AG09309 (cell line): ENCODE data around the gene ATXN10.

Experiments used
- DNase-seq: peaks from one replicate; pipeline ENCODE4 v3.0.0-alpha.2; 2010; ENCODE audit warnings: low read depth
- H3K4me3 ChIP-seq: 2 replicates; pipeline ENCODE4 v1.5.1; 2011; ENCODE audit warnings: mild to moderate bottlenecking, low read depth, low read length, moderate library complexity; ENCODE audit not compliant: control insufficient read depth
- TF ChIP-seq, protein P1 (sequence below): IDR thresholded peaks from 2 replicates; pipeline ENCODE4 v1.5.1; 2011; ENCODE audit warnings: mild to moderate bottlenecking, low read depth, low read length, inconsistent platforms; ENCODE audit not compliant: insufficient read depth, control insufficient read depth; ENCODE audit errors: missing control alignments

ATXN10 gene

GRCh38 chr22:45784357-45785277, 113.0 kb downstream of the ATXN10 start:
- TF ChIP-seq, protein P1, sequence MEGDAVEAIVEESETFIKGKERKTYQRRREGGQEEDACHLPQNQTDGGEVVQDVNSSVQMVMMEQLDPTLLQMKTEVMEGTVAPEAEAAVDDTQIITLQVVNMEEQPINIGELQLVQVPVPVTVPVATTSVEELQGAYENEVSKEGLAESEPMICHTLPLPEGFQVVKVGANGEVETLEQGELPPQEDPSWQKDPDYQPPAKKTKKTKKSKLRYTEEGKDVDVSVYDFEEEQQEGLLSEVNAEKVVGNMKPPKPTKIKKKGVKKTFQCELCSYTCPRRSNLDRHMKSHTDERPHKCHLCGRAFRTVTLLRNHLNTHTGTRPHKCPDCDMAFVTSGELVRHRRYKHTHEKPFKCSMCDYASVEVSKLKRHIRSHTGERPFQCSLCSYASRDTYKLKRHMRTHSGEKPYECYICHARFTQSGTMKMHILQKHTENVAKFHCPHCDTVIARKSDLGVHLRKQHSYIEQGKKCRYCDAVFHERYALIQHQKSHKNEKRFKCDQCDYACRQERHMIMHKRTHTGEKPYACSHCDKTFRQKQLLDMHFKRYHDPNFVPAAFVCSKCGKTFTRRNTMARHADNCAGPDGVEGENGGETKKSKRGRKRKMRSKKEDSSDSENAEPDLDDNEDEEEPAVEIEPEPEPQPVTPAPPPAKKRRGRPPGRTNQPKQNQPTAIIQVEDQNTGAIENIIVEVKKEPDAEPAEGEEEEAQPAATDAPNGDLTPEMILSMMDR: no peak
- H3K4me3 ChIP-seq: no peak overlapping the region
- no peak for DNase-seq

GRCh38 chr22:45785458-45785857, 113.8 kb downstream of the ATXN10 start:
- no peak overlapping the region for H3K4me3 ChIP-seq

DNA sequence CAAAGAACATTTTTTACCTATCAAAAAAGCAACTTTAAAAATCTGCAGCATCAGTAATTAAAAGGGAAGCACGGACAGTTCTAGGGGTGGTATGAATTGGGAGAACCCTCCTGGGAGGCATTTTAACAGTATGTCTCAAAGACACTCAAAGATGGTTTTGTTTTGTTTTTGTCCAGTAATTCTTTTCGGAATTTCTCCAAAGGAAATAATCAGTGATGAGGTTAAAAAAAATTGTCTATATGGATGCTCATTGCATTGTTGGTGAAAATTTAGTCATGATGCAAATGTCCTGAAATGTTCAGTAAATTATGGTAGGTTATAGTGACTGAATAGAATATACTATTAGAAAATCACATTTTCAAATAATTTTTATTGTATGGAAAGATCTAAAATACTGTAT, 115.1 kb downstream of the ATXN10 start:
- H3K4me3 ChIP-seq: no peak overlapping the region
- DNase-seq: no peak
- TF ChIP-seq, protein P1: no peak

More at GRCh38 chr22:45785458-45785857, 113.8 kb downstream of the ATXN10 start:
- DNase-seq: no peak
- TF ChIP-seq, protein P1: no peak

GRCh38 chr22:45787759-45788158, 116.1 kb downstream of the ATXN10 start:
- TF ChIP-seq, protein P1: no peak
- H3K4me3 ChIP-seq: no peak overlapping the region
- DNase-seq: no peak

- H3K4me3 ChIP-seq: no peak overlapping the region
- TF ChIP-seq, protein P1: no peak
- no peak for DNase-seq
These were observed 116.9 kb downstream of the ATXN10 start for GRCh38 chr22:45788522-45788921.

DNA sequence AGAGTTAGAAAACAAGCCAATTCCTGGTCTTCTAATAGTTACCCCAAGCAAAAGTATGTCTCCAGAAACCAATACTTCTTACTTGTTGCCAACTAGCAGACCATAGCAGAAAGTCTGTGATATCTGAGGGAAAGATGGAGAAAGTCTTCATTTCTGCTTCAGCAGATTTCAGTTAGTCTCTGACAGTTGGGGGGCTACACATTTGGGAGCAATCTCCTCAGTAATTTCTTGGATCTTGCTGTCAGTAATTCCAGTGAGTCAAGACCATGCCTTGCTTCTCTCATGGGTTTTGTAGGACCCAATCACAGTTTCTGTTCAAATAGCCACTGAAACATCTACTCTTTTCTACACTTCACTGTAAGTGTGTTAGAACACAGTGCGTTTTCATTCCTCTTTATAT, 118.8 kb downstream of the ATXN10 start:
- no peak overlapping the region for H3K4me3 ChIP-seq
- no peak for DNase-seq
- TF ChIP-seq, protein P1: no peak
